22Rv1 (cell line): ENCODE data around the gene ENTR1.

Experiments
- CTCF ChIP-seq: fragments of 450-650 bp; IDR thresholded peaks from 2 replicates; pipeline ENCODE4 v1.5.1; 2017; ENCODE audit warnings: mild to moderate bottlenecking
- ZFX ChIP-seq: fragments of 450-650 bp; IDR thresholded peaks from 2 replicates; pipeline ENCODE4 v1.6.1; 2017; ENCODE audit warnings: antibody characterized with exemption, borderline replicate concordance

GRCh38 chr9:136433043-136433715 is 22.8 kb upstream of the ENTR1 start:
- TF ChIP-seq CTCF (no peak), ZFX (no peak)
